ENCODE data around the gene TCF7L2.

Gene TCF7L2

DNA sequence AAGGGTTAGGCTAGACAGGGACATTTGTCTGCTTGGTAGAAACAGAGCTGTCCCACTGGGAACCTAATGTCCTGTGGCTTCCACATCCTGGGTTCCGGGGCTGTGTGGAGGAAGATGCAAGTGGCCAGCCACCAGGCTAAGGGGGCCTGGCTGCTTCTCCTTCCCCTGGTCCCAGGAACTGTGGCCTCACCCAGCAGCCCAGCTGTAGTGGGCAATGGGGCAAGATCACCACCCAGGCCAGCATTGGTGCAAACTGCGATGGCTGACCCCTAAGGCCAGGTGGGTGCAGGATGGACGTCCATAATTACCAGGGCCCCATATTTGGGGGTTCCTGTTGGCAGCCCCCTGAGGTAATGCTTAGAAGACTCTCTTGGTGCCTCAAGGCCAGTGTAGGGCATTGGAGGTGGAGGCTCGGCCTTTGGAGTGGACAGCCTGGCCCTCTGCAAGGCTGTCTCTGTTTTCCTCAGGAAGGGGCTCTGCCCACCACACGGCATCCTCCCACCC, 226.7 kb downstream of the TCF7L2 start:
- H3K79me2 ChIP-seq (ENCODE audit: insufficient read depth, low read length), result no peaks in the 10 kb centered on the region
- no peaks in the 10 kb centered on the region for H4K20me1 ChIP-seq (ENCODE audit: low read depth, low read length)
- no peaks in the 10 kb centered on the region for H3K27me3 ChIP-seq (ENCODE audit: low read length)
- no peaks in the 10 kb centered on the region for H3K9me3 ChIP-seq (ENCODE audit: insufficient read depth, low read length)
- no peaks in the 10 kb centered on the region for H3F3A ChIP-seq (ENCODE audit: insufficient read depth)
- no peak overlapping the region for H3K4me2 ChIP-seq (ENCODE audit: low read depth, low read length, poor library complexity, severe bottlenecking)
- H3K27ac ChIP-seq (ENCODE audit: low read depth, low read length), result no peak overlapping the region
- H3K9me2 ChIP-seq (replicated peaks; ENCODE audit: insufficient read depth, low read length), result no peaks in the 10 kb centered on the region
- TF ChIP-seq, protein P1, sequence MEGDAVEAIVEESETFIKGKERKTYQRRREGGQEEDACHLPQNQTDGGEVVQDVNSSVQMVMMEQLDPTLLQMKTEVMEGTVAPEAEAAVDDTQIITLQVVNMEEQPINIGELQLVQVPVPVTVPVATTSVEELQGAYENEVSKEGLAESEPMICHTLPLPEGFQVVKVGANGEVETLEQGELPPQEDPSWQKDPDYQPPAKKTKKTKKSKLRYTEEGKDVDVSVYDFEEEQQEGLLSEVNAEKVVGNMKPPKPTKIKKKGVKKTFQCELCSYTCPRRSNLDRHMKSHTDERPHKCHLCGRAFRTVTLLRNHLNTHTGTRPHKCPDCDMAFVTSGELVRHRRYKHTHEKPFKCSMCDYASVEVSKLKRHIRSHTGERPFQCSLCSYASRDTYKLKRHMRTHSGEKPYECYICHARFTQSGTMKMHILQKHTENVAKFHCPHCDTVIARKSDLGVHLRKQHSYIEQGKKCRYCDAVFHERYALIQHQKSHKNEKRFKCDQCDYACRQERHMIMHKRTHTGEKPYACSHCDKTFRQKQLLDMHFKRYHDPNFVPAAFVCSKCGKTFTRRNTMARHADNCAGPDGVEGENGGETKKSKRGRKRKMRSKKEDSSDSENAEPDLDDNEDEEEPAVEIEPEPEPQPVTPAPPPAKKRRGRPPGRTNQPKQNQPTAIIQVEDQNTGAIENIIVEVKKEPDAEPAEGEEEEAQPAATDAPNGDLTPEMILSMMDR (IDR thresholded peaks at IDR 0.05; ENCODE audit: insufficient read depth, low read length, poor library complexity, severe bottlenecking), result no peak
- TF ChIP-seq EZH2phosphoT487 (conservative IDR thresholded peaks at IDR 0.05; ENCODE audit: low read length), result no peak
- no peak overlapping the region for H3K9ac ChIP-seq (ENCODE audit: low read length)
- no peaks in the 10 kb centered on the region for H3K36me3 ChIP-seq (ENCODE audit: low read length)
- H2AFZ ChIP-seq (ENCODE audit: low read depth, low read length, severe bottlenecking), result no peak overlapping the region
- H3K4me3 ChIP-seq (ENCODE audit: insufficient read depth, low read length, poor library complexity, severe bottlenecking), result no peak overlapping the region

- TF ChIP-seq, protein P1 (IDR thresholded peaks at IDR 0.05; ENCODE audit: insufficient read depth, low read length, poor library complexity, severe bottlenecking), result no peak
- TF ChIP-seq EZH2phosphoT487 (conservative IDR thresholded peaks at IDR 0.05; ENCODE audit: low read length), result no peak
- Histone ChIP-seq H3K9ac (ENCODE audit: low read length) (no peak overlapping the region), H3K79me2 (ENCODE audit: insufficient read depth, low read length) (no peaks in the 10 kb centered on the region), H3K9me2 (replicated peaks; ENCODE audit: insufficient read depth, low read length) (no peaks in the 10 kb centered on the region), H3K9me3 (ENCODE audit: insufficient read depth, low read length) (no peaks in the 10 kb centered on the region), H3K36me3 (ENCODE audit: low read length) (no peaks in the 10 kb centered on the region), H3K27me3 (ENCODE audit: low read length) (no peaks in the 10 kb centered on the region), H3F3A (ENCODE audit: insufficient read depth) (no peaks in the 10 kb centered on the region), H3K4me2 (ENCODE audit: low read depth, low read length, poor library complexity, severe bottlenecking) (no peak overlapping the region), H4K20me1 (ENCODE audit: low read depth, low read length) (no peaks in the 10 kb centered on the region), H3K27ac (ENCODE audit: low read depth, low read length) (no peak overlapping the region), H2AFZ (ENCODE audit: low read depth, low read length, severe bottlenecking) (no peak overlapping the region), H3K4me3 (ENCODE audit: insufficient read depth, low read length, poor library complexity, severe bottlenecking) (no peak overlapping the region)
Observed at GRCh38 chr10:113177156-113177935, 227.3 kb downstream of the TCF7L2 start.

DNA sequence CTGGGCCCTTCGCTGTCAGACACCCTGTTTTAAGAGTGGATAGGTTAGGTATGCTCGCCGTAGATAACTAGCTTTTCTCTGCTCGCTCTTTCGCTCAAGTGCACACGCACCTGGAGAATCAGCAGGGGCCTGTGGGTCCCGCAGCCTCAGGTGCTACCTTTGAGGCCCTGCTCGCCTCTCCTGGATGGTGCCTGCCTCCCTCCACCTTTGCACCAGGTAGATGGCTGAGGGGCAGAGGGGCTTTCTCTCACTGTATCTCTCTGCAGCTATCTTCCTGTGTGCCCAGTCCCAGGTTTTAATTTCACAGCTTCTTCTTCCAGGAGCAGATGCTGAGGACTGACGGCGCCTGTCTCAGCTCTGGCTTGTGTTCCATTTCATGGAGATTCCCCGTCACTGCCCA, 227.9 kb downstream of the TCF7L2 start:
- H3K9me3 ChIP-seq (ENCODE audit: insufficient read depth, low read length), result no peaks in the 10 kb centered on the region
- no peak overlapping the region for H3K9ac ChIP-seq (ENCODE audit: low read length)
- no peaks in the 10 kb centered on the region for H3K9me2 ChIP-seq (replicated peaks; ENCODE audit: insufficient read depth, low read length)
- H3K27ac ChIP-seq (ENCODE audit: low read depth, low read length), result no peak overlapping the region
- no peaks in the 10 kb centered on the region for H3K36me3 ChIP-seq (ENCODE audit: low read length)
- H3F3A ChIP-seq (ENCODE audit: insufficient read depth), result no peaks in the 10 kb centered on the region
- H3K4me2 ChIP-seq (ENCODE audit: low read depth, low read length, poor library complexity, severe bottlenecking), result no peak overlapping the region
- H2AFZ ChIP-seq (ENCODE audit: low read depth, low read length, severe bottlenecking), result no peak overlapping the region
- H3K4me3 ChIP-seq (ENCODE audit: insufficient read depth, low read length, poor library complexity, severe bottlenecking), result no peak overlapping the region
- H3K27me3 ChIP-seq (ENCODE audit: low read length), result no peaks in the 10 kb centered on the region
- no peaks in the 10 kb centered on the region for H4K20me1 ChIP-seq (ENCODE audit: low read depth, low read length)
- TF ChIP-seq, protein P1 (IDR thresholded peaks at IDR 0.05; ENCODE audit: insufficient read depth, low read length, poor library complexity, severe bottlenecking), result no peak
- TF ChIP-seq EZH2phosphoT487 (conservative IDR thresholded peaks at IDR 0.05; ENCODE audit: low read length), result no peak
- no peaks in the 10 kb centered on the region for H3K79me2 ChIP-seq (ENCODE audit: insufficient read depth, low read length)

All from SU-DHL-6 (cell line).